Stomach (tissue), 9 donors: Measurements from ENCODE around the gene HPCA. TPM values are rescaled to one million over a fixed set of nuclear protein-coding genes. Genes with fewer than 3 reads are reported as not detected.

Source experiments
- DNase-seq, 2 donors: peaks; one replicate each; pipeline versions ENCODE4 v3.0.0 to v3.0.0-alpha.2; 2013 to 2019
- H3K27ac ChIP-seq, 5 donors: fragments of 200-600 bp in 4 of 5; sonication (generic) in 4 of 5; one replicate each; pipeline ENCODE4 v1.5.1; 2013 to 2019; ENCODE audit warnings: mild to moderate bottlenecking in 1 of 5, moderate library complexity in 1 of 5
- H3K27me3 ChIP-seq, 3 donors: fragments of 200-600 bp; sonication (generic); one replicate each; pipeline ENCODE4 v1.5.1; 2017 to 2019; ENCODE audit warnings: mixed run types in 1 of 3
- H3K36me3 ChIP-seq, 4 donors: fragments of 200-600 bp; sonication (generic); 1 replicate in 3 of 4; 2 replicates in 1 of 4; pipeline ENCODE4 v1.5.1; 2016 to 2019
- H3K4me1 ChIP-seq, 4 donors: fragments of 200-600 bp; sonication (generic); one replicate each; pipeline ENCODE4 v1.5.1; 2016 to 2019
- H3K4me3 ChIP-seq, 4 donors: fragments of 200-600 bp; sonication (generic) in 3 of 4; one replicate each; pipeline ENCODE4 v1.5.1; 2016 to 2019; ENCODE audit warnings: mild to moderate bottlenecking in 1 of 4
- H3K9me3 ChIP-seq, 4 donors: fragments of 200-600 bp; sonication (generic); one replicate each; pipeline ENCODE4 v1.5.1; 2016 to 2019
- EP300 ChIP-seq: sonication (generic); formaldehyde crosslinking; IDR thresholded peaks from one replicate; pipeline ENCODE4 v1.6.1; 2017; ENCODE audit warnings: antibody characterized with exemption
- POLR2A ChIP-seq, 4 donors: fragments of 450-650 bp; IDR thresholded peaks; one replicate each; pipeline ENCODE4 v1.6.1; 2016; ENCODE audit warnings: antibody characterized with exemption in 4 of 4, control low read depth in 2 of 4, mild to moderate bottlenecking in 1 of 4, moderate library complexity in 1 of 4
- POLR2AphosphoS5 ChIP-seq, 3 donors: sonication (generic); formaldehyde crosslinking; IDR thresholded peaks; one replicate each; pipeline ENCODE4 v1.6.1; 2016; ENCODE audit warnings: antibody characterized with exemption in 3 of 3
- WGBS, 5 donors: extraction: QIAGEN DNeasy Blood & Tissue Kit in 3 of 5; methylation state at CpG; one replicate each; pipeline versions ENCODE4 v1.1.5 to v1.1.7; 2013 to 2018; 5-methylcytosine and 5-hydroxymethylcytosine counted together
- intact Hi-C: fragments of 100-400 bp; cut with DNase I; formaldehyde crosslinking; loops from one replicate; pipeline ENCODE4 v1.15.1; 2023; ENCODE audit warnings: low total_unique reads
- polyA plus RNA-seq, 3 donors: library from polyadenylated mRNA; stranded (reverse); fragments of 200-250 nt; gene quantifications; one replicate each; pipeline ENCODE4 v1.2.3, GENCODE V29; 2013
- total RNA-seq, 5 donors: library from RNA; depleted of rRNA; stranded (reverse); fragments of >200 nt; gene quantifications; one replicate each; pipeline versions ENCODE4 v1.1.0 to v1.2.3, GENCODE V29; 2014 to 2016
- TF ChIP-seq, protein P1 (sequence below), 7 experiments: fragments of 450-650 bp in 4 of 7; fragments of 200-600 bp in 3 of 7; sonication (generic) in 3 of 7; IDR thresholded peaks; one replicate each; pipeline ENCODE4 v1.5.1; 2016 to 2019; ENCODE audit warnings: antibody characterized with exemption in 7 of 7, control low read depth in 2 of 7, mild to moderate bottlenecking in 1 of 7
- donor health status: healthy with polysubstance abuse.
- donor health status: Bipolar disorder and iron deficiency.
- donor health status: healthy.

The HPCA gene
- total and polyA plus RNA-seq, 8 donors, result 0.30 to 4.9 (median 0.75) TPM; not detected in 5

DNA sequence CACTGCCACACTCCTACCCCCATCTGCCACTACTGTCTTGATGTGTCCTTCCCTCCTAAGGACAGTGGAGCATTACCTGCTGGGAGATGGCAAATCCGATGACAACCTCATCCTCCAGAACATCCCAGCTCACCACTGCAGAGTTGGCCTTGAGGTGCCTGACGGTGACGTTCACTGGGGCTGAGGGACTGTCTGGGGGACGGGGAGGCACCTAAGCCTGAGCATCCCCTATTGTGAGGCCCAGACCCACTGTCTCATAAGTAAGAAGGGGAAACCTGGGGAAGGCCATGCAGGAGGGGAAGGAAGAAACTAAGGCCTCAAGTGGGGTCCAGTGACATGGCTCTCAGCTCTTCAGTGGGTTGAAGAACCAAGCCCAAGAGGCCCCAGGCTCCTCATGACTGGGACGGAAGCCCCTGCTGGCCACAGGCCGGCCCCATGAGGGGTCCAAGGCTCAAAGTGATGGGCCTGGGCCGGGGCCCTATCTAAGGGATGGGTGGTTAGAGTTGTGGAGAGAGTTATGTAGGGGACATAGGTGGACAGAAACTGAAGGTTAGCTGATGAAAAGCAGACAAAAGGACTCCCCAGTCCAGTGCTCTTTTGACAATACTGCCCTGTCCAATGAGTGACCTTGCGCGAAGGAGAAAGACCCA lies 17.4 kb upstream of the HPCA start:
- Histone ChIP-seq H3K4me1 (peaks cover 12 to 45% (median 31%) of the 10 kb centered on the region in 4 donors), H3K36me3 (peaks cover 0 to 20% (median 8%) of the 10 kb centered on the region in 4 donors), H3K27me3 (peaks cover 0 to 39% (median 24%) of the 10 kb centered on the region in 3 donors), H3K9me3 (no peaks in the 10 kb centered on the region), H3K4me3 (no peak overlapping the region), H3K27ac (no peak overlapping the region)
- intact Hi-C loops, result no loop called here
- DNase-seq, result no peak
- 89 to 97% (median 94%) methylated on average over 9 of the region's 9 CpGs for WGBS, 5 donors
- TF ChIP-seq EP300 (no peak), POLR2A (IDR thresholded peaks at IDR 0.05) (no peak), POLR2AphosphoS5 (IDR thresholded peaks at IDR 0.05) (no peak)
- TF ChIP-seq, protein P1, sequence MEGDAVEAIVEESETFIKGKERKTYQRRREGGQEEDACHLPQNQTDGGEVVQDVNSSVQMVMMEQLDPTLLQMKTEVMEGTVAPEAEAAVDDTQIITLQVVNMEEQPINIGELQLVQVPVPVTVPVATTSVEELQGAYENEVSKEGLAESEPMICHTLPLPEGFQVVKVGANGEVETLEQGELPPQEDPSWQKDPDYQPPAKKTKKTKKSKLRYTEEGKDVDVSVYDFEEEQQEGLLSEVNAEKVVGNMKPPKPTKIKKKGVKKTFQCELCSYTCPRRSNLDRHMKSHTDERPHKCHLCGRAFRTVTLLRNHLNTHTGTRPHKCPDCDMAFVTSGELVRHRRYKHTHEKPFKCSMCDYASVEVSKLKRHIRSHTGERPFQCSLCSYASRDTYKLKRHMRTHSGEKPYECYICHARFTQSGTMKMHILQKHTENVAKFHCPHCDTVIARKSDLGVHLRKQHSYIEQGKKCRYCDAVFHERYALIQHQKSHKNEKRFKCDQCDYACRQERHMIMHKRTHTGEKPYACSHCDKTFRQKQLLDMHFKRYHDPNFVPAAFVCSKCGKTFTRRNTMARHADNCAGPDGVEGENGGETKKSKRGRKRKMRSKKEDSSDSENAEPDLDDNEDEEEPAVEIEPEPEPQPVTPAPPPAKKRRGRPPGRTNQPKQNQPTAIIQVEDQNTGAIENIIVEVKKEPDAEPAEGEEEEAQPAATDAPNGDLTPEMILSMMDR (IDR thresholded peaks at IDR 0.05), result no peak

DNA sequence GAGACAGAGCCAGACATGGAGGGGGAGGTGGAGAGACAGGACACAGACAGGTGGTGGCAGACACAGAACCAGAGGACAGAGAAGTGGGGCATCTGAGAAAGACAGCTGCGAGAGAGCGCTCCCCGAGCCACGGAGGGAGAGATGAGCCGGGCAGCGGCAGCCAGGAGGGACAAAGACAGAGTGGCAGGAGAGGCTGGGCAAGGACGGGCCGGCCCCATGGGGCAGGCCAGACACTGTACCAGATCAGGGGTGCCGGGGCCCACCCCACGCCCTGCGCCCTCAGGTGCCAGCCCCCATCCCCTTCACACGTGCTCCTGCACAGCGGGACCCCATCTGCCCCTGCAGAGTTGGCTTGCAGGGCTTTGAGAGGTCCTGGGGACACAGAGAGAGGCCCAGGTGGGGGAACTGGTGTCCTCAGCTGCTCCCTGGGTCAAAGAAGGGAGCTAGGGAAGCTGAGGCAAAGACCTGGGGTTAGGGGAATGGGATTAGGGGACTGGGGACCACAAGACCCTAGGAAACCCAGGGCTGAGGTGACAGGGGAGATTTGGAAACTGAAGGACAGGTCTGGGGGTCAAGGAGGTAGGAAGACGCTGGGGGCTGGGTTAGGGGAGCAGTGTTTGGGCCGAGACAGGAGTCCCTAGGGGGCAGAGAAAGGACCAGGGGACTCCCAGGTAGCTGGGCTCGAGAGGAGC lies 16.2 kb upstream of the HPCA start:
- DNase-seq, result no peak
- intact Hi-C loops, result no loop called here
- WGBS, 5 donors, result 55 to 60% (median 57%) methylated on average over 13 to 16 of the region's 16 CpGs

DNA sequence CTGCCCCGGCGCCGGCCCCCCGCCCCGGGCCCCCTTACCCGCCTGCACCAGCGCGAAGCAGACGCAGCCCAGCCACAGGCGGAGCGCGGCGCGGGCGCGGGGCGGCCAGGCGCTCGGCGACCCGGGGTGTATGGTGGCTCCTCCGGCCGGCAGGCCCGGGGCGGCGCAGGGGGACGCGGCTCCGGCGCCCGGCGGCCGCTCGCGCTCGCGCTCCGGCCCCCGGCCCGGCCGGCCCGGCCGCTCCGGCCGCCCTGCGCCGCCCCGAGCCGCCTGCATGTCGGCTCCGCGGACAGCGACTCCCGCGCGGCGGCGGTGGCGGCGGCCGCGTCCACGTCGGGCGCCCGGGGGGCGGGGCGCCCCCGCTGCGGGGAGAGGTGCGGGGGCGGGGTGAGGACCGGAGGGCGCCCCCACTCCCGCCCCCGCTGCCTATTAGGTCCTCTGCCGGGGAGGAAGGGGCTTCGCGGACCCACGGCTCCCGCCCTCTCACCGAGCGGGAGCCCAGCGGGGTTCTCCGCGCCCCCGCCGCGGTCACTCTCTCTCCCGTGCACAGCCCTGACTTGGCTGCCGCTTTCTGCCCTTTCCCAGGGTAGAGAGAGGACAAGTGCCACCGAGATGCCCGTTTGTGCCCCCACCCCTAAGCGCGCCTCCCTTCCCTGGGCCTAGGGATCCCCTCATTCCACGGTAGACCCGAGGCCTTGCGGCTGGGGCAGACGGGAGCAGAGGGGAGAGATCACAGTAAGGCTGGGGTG lies 15.5 kb upstream of the HPCA start, which contains the start of gene FNDC5:
FNDC5 (minus strand) TSS at position 298 of the 749 bp plus-strand sequence.
- no peaks in the 10 kb centered on the region for H3K9me3 ChIP-seq
- peaks cover 0 to 39% (median 24%) of the 10 kb centered on the region in 3 donors for H3K27me3 ChIP-seq
- no peak for TF ChIP-seq POLR2A (IDR thresholded peaks at IDR 0.05)
- TF ChIP-seq, protein P1 (IDR thresholded peaks at IDR 0.05), result no peak
- TF ChIP-seq EP300, result no peak
- no peak for TF ChIP-seq POLR2AphosphoS5 (IDR thresholded peaks at IDR 0.05)
- H3K36me3 ChIP-seq, result peaks cover 0 to 15% (median 1%) of the 10 kb centered on the region in 4 donors
- DNase-seq, result peak in 1 of 2 donors; percentile 90
- intact Hi-C loops, result no loop called here
- 1 to 4% (median 2%) methylated on average over 17 to 98 of the region's 99 CpGs for WGBS, 5 donors
- peaks cover 9 to 39% (median 29%) of the 10 kb centered on the region in 4 donors for H3K4me1 ChIP-seq
- H3K4me3 ChIP-seq, result peak within 1 kb of the TSS; percentile 50 to 55 (median 54)
- H3K27ac ChIP-seq, result peak within 1 kb of the TSS in 1 of 5 donors; percentile 66

More for the DNA sequence above, 16.2 kb upstream of the HPCA start:
- H3K4me3 ChIP-seq, result peak overlapping the region; percentile 39 to 54 (median 46)
- H3K27ac ChIP-seq, result peak overlapping the region in 1 of 5 donors; percentile 66
- H3K27me3 ChIP-seq, result peaks cover 0 to 39% (median 24%) of the 10 kb centered on the region in 3 donors
- H3K36me3 ChIP-seq, result peaks cover 0 to 15% (median 1%) of the 10 kb centered on the region in 4 donors
- TF ChIP-seq POLR2A (IDR thresholded peaks at IDR 0.05) (no peak), EP300 (no peak), POLR2AphosphoS5 (IDR thresholded peaks at IDR 0.05) (no peak)
- TF ChIP-seq, protein P1 (IDR thresholded peaks at IDR 0.05), result no peak
- no peaks in the 10 kb centered on the region for H3K9me3 ChIP-seq
- peaks cover 12 to 45% (median 31%) of the 10 kb centered on the region in 4 donors for H3K4me1 ChIP-seq
